ENCODE measurements around the gene PHACTR1.

Gene PHACTR1

DNA sequence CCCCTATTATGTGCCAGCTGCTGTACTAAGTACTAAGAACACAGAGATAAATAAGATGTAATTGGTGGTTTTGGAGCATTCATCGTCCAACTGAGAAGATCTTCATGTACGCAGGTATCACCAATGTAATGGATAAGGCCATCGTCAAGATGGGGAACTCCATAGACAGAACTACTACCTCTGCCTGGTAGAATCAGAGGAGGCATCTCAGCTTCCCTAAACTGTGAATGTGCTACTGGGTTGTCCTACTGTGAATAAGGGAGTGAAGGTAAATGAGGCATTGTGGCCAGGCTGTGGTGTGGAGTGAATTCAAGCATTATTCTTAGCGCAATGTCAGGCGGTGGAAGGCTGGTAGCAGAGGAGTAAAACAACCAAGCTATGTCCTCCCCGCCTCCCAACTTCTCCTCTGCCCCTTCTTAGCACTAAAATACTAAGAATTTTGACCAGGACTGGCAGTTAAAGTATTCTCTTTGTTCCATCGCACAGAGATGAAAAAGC lies 543.6 kb downstream of the PHACTR1 start:
- Histone ChIP-seq H3K4me1 (ENCODE audit: control insufficient read depth in 1 of 2, insufficient read depth in 1 of 2, low read depth in 1 of 2, low read length in 1 of 2) (peaks cover 58 to 67% of the 10 kb centered on the region in 2 experiments), H3K27me3 (no peaks in the 10 kb centered on the region), H3K36me3 (no peaks in the 10 kb centered on the region), H3K9me3 (no peaks in the 10 kb centered on the region), H3K27ac (peak overlapping the region; percentile 88), H3K4me3 (ENCODE audit: low read depth in 1 of 2, low read length in 1 of 2) (no peak overlapping the region)
- TF ChIP-seq, protein P1, sequence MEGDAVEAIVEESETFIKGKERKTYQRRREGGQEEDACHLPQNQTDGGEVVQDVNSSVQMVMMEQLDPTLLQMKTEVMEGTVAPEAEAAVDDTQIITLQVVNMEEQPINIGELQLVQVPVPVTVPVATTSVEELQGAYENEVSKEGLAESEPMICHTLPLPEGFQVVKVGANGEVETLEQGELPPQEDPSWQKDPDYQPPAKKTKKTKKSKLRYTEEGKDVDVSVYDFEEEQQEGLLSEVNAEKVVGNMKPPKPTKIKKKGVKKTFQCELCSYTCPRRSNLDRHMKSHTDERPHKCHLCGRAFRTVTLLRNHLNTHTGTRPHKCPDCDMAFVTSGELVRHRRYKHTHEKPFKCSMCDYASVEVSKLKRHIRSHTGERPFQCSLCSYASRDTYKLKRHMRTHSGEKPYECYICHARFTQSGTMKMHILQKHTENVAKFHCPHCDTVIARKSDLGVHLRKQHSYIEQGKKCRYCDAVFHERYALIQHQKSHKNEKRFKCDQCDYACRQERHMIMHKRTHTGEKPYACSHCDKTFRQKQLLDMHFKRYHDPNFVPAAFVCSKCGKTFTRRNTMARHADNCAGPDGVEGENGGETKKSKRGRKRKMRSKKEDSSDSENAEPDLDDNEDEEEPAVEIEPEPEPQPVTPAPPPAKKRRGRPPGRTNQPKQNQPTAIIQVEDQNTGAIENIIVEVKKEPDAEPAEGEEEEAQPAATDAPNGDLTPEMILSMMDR (IDR thresholded peaks at IDR 0.05) = no peak

DNA sequence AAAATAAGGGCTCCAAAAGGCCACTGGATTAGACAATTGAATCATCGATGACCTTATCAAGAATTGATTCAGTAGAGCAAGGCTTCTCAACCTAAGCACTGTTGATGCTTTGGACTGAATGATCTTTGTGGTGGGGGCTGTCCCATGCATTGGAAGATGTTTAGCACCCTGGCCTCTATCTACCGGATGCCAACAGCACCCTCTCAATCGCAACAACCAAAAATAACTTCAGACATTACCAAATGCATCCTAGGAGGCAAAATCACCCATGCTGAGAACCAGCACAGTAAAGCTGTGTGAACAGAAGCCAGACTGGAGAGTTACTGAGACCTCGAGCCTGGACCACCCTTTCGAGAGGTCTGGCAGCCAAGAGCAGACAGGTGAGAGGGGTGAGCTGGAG lies 544.3 kb downstream of the PHACTR1 start:
- Histone ChIP-seq H3K27ac (peak overlapping the region; percentile 88), H3K4me3 (ENCODE audit: low read depth in 1 of 2, low read length in 1 of 2) (peak overlapping the region in 1 of 2 experiments; percentile 39), H3K4me1 (ENCODE audit: control insufficient read depth in 1 of 2, insufficient read depth in 1 of 2, low read depth in 1 of 2, low read length in 1 of 2) (peaks cover 51 to 60% of the 10 kb centered on the region in 2 experiments), H3K27me3 (no peaks in the 10 kb centered on the region), H3K36me3 (no peaks in the 10 kb centered on the region), H3K9me3 (no peaks in the 10 kb centered on the region)
- TF ChIP-seq, protein P1 (IDR thresholded peaks at IDR 0.05) = no peak

- no peaks in the 10 kb centered on the region for H3K27me3 ChIP-seq
- peak overlapping the region; percentile 9 to 39 for H3K4me3 ChIP-seq (ENCODE audit: low read depth in 1 of 2, low read length in 1 of 2)
- H3K36me3 ChIP-seq = no peaks in the 10 kb centered on the region
- peak overlapping the region; percentile 88 for H3K27ac ChIP-seq
- TF ChIP-seq, protein P1 (IDR thresholded peaks at IDR 0.05) = no peak
- H3K9me3 ChIP-seq = no peaks in the 10 kb centered on the region
- H3K4me1 ChIP-seq (ENCODE audit: control insufficient read depth in 1 of 2, insufficient read depth in 1 of 2, low read depth in 1 of 2, low read length in 1 of 2) = peaks cover 44 to 58% of the 10 kb centered on the region in 2 experiments
These were observed 545.0 kb downstream of the PHACTR1 start for GRCh38 chr6:13261464-13261994.

DNA sequence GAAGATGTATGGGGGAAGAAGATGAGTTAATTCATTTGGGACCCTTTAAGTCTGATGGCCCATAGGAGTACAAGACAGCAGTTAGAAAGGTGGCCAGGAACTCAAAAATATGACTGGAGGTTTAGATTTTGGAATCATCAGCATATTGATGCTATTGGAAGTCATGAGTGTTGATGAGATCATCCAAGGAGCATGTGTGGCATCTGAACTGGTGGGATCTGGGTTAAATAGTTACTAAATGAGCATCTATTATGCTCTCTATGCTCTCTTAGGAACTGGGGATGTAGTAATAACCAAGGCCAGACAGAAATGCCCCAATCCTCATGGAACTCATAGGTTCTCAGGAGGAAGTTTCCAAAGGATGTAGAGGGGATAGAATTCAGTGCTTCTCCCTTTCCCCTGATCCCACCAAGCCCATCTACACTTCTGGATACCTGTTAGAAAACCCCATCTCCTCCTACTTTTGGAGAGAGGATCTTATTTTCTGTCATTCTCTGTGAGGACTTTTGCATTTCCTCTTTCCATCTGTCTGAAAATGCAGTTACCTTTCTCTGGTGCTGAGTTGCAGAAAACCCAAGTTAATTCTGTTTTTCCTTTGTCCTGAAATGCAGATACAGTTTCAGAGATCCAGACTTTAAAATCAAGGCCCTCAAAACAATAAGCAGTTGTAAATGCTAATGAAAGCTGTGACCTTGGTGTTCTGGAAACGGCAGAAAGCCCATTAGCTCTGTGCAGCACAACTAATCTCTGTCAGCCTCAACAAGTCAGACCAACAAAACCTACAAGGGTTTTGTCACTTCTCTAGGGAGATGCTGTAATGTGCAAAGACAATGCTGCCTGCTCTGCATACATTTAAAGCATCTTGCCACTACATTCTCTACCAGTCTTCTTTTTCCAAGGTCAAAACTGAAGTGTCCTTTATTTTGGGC lies 546.0 kb downstream of the PHACTR1 start:
- TF ChIP-seq, protein P1 (IDR thresholded peaks at IDR 0.05) = no peak
- Histone ChIP-seq H3K27me3 (no peaks in the 10 kb centered on the region), H3K36me3 (no peaks in the 10 kb centered on the region), H3K4me1 (ENCODE audit: control insufficient read depth in 1 of 2, insufficient read depth in 1 of 2, low read depth in 1 of 2, low read length in 1 of 2) (peaks cover 37 to 48% of the 10 kb centered on the region in 2 experiments), H3K4me3 (ENCODE audit: low read depth in 1 of 2, low read length in 1 of 2) (peak overlapping the region in 1 of 2 experiments; percentile 39), H3K27ac (peak overlapping the region; percentile 88), H3K9me3 (no peaks in the 10 kb centered on the region)

DNA sequence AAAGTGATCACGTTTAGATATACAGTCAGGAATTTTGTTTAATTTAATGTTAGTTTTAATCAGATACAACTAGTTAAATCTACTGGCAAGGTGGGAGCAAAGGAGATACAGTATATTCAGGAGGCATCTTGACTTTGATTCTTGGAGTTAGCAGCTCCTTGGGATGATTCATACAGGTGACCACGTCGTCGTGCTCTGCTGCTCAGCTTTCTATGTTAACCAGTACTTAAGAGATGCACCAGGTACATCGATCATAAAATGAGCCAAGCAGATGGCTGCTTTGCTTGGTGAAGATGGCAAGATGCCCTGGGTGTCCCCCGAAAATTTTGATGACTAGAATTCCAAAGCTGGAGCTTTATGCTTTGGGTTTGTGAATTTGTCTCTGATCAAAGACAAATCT lies 547.1 kb downstream of the PHACTR1 start:
- TF ChIP-seq, protein P1 (IDR thresholded peaks at IDR 0.05) = no peak
- Histone ChIP-seq H3K27me3 (no peaks in the 10 kb centered on the region), H3K27ac (peak overlapping the region; percentile 23), H3K4me1 (ENCODE audit: control insufficient read depth in 1 of 2, insufficient read depth in 1 of 2, low read depth in 1 of 2, low read length in 1 of 2) (peaks cover 37 to 49% of the 10 kb centered on the region in 2 experiments), H3K4me3 (ENCODE audit: low read depth in 1 of 2, low read length in 1 of 2) (no peak overlapping the region), H3K9me3 (no peaks in the 10 kb centered on the region), H3K36me3 (no peaks in the 10 kb centered on the region)
